C4-2B (cell line): ENCODE results near the gene EIF3L.

Experiments
- H3K27ac ChIP-seq: fragments of 450-650 bp; 2 replicates; pipeline ENCODE4 v1.5.1; 2017
- ZFX ChIP-seq: fragments of 450-650 bp; IDR thresholded peaks from 2 replicates; pipeline ENCODE4 v1.6.1; 2017
- TF ChIP-seq, protein P1 (sequence below): fragments of 450-650 bp; conservative IDR thresholded peaks from 2 replicates; pipeline ENCODE4 v1.5.1; 2017; ENCODE audit warnings: mild to moderate bottlenecking

EIF3L gene

GRCh38 chr22:37820350-37820749 lies 28.9 kb upstream of the EIF3L start:
- TF ChIP-seq, protein P1, sequence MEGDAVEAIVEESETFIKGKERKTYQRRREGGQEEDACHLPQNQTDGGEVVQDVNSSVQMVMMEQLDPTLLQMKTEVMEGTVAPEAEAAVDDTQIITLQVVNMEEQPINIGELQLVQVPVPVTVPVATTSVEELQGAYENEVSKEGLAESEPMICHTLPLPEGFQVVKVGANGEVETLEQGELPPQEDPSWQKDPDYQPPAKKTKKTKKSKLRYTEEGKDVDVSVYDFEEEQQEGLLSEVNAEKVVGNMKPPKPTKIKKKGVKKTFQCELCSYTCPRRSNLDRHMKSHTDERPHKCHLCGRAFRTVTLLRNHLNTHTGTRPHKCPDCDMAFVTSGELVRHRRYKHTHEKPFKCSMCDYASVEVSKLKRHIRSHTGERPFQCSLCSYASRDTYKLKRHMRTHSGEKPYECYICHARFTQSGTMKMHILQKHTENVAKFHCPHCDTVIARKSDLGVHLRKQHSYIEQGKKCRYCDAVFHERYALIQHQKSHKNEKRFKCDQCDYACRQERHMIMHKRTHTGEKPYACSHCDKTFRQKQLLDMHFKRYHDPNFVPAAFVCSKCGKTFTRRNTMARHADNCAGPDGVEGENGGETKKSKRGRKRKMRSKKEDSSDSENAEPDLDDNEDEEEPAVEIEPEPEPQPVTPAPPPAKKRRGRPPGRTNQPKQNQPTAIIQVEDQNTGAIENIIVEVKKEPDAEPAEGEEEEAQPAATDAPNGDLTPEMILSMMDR: no peak
- no peak for TF ChIP-seq ZFX
- no peak overlapping the region for H3K27ac ChIP-seq

DNA sequence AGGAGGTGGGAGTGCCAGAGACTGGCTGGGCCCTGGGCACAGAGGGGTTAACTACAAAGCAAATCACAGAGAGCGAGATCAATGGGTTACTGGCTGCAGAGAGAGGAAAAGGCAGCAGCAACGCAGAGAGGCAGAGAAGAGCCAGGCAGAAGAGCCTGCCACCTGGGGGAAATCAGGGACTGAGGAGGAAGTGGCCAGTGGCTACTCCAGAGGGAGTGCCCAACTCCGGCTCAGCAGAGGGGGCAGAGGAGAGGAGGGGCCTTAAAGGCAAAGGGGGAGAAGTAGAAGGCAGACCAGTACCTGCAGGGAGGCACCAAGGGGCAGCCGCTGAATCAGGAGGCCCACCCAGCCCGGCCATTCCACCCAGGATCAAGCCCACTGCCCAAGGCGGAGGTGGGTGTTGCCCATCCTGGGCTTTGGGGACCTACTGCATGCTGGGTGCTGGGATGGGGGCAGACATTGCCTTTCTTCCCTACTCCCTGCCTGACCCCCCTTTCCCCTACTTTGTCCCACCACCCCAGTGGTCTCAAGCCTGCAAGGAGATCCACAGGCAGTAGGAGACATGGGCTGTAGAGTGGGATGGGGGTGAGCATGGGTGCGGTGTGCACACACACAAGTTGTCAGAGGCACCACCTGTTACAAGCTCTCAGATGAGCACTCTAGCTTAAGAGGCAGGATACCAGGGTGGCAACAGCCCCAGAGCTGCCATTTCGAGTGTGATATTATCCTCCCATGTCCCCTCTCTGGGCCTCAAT lies 27.0 kb upstream of the EIF3L start:
- TF ChIP-seq, protein P1: no peak
- TF ChIP-seq ZFX: no peak
- no peak overlapping the region for H3K27ac ChIP-seq

DNA sequence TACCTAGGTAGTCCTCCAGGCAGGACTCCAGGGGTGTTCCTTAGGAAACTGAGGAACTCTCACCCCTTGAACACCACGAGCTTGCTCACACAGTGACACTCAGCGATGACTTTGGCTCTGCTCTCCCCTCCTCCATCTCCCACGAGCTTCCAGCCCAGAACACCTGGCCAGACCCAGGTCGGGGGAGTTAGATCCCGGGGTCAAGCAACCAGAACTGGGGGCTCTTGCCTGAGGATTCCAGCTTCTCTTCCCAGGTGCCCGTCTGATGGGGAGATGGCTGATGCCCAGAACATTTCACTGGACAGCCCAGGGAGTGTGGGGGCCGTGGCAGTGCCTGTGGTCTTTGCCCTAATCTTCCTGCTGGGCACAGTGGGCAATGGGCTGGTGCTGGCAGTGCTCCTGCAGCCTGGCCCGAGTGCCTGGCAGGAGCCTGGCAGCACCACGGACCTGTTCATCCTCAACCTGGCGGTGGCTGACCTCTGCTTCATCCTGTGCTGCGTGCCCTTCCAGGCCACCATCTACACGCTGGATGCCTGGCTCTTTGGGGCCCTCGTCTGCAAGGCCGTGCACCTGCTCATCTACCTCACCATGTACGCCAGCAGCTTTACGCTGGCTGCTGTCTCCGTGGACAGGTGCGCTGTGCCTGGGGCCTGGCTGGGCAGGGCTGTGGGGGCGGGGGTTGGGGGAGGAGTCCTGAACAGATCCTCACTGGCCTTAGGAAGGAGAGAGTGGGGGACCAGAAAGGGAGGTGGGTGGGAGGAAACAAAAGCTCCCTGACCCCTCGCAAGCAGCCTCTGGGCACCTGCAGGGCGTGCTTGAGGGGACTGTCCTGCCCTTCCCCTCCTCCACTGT lies 25.9 kb upstream of the EIF3L start, which contains the start of gene GALR3:
GALR3 (plus strand) TSS at position 249 of the 852 bp plus-strand sequence; CDS start at position 274, 25 bp downstream.
- no peak within 1 kb of the TSS for H3K27ac ChIP-seq
- no peak for TF ChIP-seq ZFX
- TF ChIP-seq, protein P1: no peak

GRCh38 chr22:37824674-37825641 lies 24.3 kb upstream of the EIF3L start:
- no peak overlapping the region for H3K27ac ChIP-seq
- TF ChIP-seq ZFX: no peak
- TF ChIP-seq, protein P1: no peak

- H3K27ac ChIP-seq: no peak overlapping the region
- no peak for TF ChIP-seq ZFX
- TF ChIP-seq, protein P1: no peak
Observed at GRCh38 chr22:37827056-37827455, 22.2 kb upstream of the EIF3L start.

DNA sequence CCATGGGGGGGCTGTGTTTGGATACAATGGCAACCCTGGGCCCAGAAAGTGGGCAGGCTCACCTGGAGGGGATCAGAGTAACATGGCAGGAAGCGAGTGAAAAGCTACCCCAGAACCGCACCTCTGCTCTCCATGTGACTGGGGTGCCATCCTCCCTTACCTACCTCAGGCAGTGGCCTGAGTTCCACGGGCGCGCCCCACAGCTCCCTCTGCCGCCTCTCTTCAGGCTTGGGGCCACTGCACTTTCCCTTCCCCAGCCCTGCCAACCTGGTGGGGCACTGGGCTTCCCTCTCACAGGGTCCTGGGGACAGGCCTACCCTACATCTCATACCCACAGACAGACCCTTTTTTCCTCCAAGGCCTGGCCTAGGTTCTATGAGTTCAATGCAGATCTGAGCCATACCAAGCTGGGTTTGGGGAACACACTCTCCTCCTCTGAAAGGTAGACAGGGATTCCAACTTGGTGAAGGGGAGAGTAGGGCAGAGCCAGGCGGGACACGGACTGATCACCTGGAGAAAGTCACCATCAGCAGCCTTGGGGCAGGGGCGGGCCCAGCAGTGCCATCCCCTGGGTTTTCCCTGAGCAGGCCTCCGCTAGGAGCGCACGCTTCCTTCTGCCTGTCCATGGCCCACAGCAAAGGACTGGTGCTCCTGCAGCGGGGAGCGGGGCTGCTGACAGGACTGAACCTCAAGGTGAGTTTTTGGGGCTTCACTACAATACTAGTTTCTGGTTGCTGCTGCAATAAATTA lies 19.0 kb upstream of the EIF3L start:
- H3K27ac ChIP-seq: no peak overlapping the region
- TF ChIP-seq, protein P1: no peak
- TF ChIP-seq ZFX: no peak
